HepG2 (cell line): ENCODE measurements around the gene PRMT2. TPM values are rescaled to one million over a fixed set of nuclear protein-coding genes. Genes with fewer than 3 reads are reported as not detected.

Experiments used
- DDIT3 ChIP-seq: sonication (generic); formaldehyde crosslinking; IDR thresholded peaks from 2 replicates; pipeline ENCODE4 v1.4.0; 2020; ENCODE audit warnings: mild to moderate bottlenecking, missing genetic modification reagents
- DMAP1 ChIP-seq: IDR thresholded peaks from 2 replicates; pipeline ENCODE4 v1.6.1; 2016
- E2F1 ChIP-seq: sonication (generic); formaldehyde crosslinking; IDR thresholded peaks from 2 replicates; pipeline ENCODE4 v1.5.0; 2020; ENCODE audit warnings: missing genetic modification reagents
- ELF4 ChIP-seq: sonication (generic); formaldehyde crosslinking; IDR thresholded peaks from 2 replicates; pipeline ENCODE4 v1.5.0; 2020; ENCODE audit warnings: missing genetic modification reagents, mild to moderate bottlenecking, moderate library complexity, borderline replicate concordance
- ELK4 ChIP-seq: sonication (generic); formaldehyde crosslinking; IDR thresholded peaks from 2 replicates; pipeline ENCODE4 v1.9.0; 2021; ENCODE audit warnings: missing genetic modification reagents, borderline replicate concordance
- GMEB2 ChIP-seq: IDR thresholded peaks from 2 replicates; pipeline ENCODE4 v1.6.1; 2016; ENCODE audit warnings: missing biosample characterization, missing genetic modification reagents, low read depth
- GZF1 ChIP-seq: sonication (generic); formaldehyde crosslinking; IDR thresholded peaks from 2 replicates; pipeline ENCODE4 v1.5.1; 2020; ENCODE audit warnings: mild to moderate bottlenecking, missing genetic modification reagents
- IRF2 ChIP-seq: IDR thresholded peaks from 2 replicates; pipeline ENCODE4 v1.6.1; 2018; ENCODE audit warnings: missing genetic modification reagents, missing compliant biosample characterization
- ISL2 ChIP-seq: sonication (generic); formaldehyde crosslinking; IDR thresholded peaks from 2 replicates; pipeline ENCODE4 v1.5.0; 2020; ENCODE audit warnings: missing genetic modification reagents
- KMT2B ChIP-seq: IDR thresholded peaks from 2 replicates; pipeline ENCODE4 v1.6.1; 2016; ENCODE audit warnings: missing genetic modification reagents, missing compliant biosample characterization
- MLXIP ChIP-seq: sonication (generic); formaldehyde crosslinking; IDR thresholded peaks from 2 replicates; pipeline ENCODE4 v1.9.0; 2021; ENCODE audit warnings: missing genetic modification reagents, borderline replicate concordance
- NFYB ChIP-seq: sonication (generic); formaldehyde crosslinking; IDR thresholded peaks from 2 replicates; pipeline ENCODE4 v1.4.0; 2020; ENCODE audit warnings: missing genetic modification reagents
- NRL ChIP-seq: sonication (generic); formaldehyde crosslinking; IDR thresholded peaks from 2 replicates; pipeline ENCODE4 v1.5.0; 2020; ENCODE audit warnings: missing genetic modification reagents, mild to moderate bottlenecking, moderate library complexity, borderline replicate concordance
- RFXANK ChIP-seq: IDR thresholded peaks from 2 replicates; pipeline ENCODE4 v1.6.1; 2016
- RFXAP ChIP-seq: sonication (generic); formaldehyde crosslinking; IDR thresholded peaks from 2 replicates; pipeline ENCODE4 v1.4.0; 2020; ENCODE audit warnings: missing genetic modification reagents, borderline replicate concordance
- RNF219 ChIP-seq: sonication (generic); formaldehyde crosslinking; IDR thresholded peaks from 2 replicates; pipeline ENCODE4 v1.5.0; 2020; ENCODE audit warnings: mild to moderate bottlenecking, missing genetic modification reagents
- ZBTB20 ChIP-seq: sonication (generic); formaldehyde crosslinking; IDR thresholded peaks from 2 replicates; pipeline ENCODE4 v1.8.1; 2023; ENCODE audit warnings: missing genetic modification reagents, low read depth, mild to moderate bottlenecking, borderline replicate concordance
- ZBTB26 ChIP-seq: IDR thresholded peaks from 2 replicates; pipeline ENCODE4 v1.6.1; 2016; ENCODE audit warnings: missing compliant biosample characterization, missing genetic modification reagents, borderline replicate concordance
- ZNF446 ChIP-seq: sonication (generic); formaldehyde crosslinking; IDR thresholded peaks from 2 replicates; pipeline ENCODE4 v1.5.0; 2020; ENCODE audit warnings: mild to moderate bottlenecking, missing genetic modification reagents
- polyA plus RNA-seq, 8 experiments: library from polyadenylated mRNA; depleted of rRNA in 3 of 8; stranded (reverse) in 7 of 8; unstranded in 1 of 8; fragments of >200 nt; fragmentation: Illumina TruSeq in 4 of 8; extraction: Trizol in 4 of 8; gene quantifications; 2 replicates each; pipeline versions ENCODE4 v1.2.1 to v1.2.3, GENCODE V29; 2011 to 2016; ENCODE audit warnings: low read depth in 4 of 8, missing spikeins in 1 of 8, mixed read lengths in 1 of 8; ENCODE audit not compliant: insufficient read depth in 1 of 8
- total RNA-seq, 5 experiments: library from RNA; depleted of rRNA; stranded (reverse); fragments of >200 nt; fragmentation: Illumina TruSeq; extraction: Trizol; gene quantifications; 2 replicates each; pipeline ENCODE4 v1.2.3, GENCODE V29; 2016; ENCODE audit warnings: low read depth in 1 of 5

The PRMT2 gene
- total and polyA plus RNA-seq, 2 of the 13 experiments (the other 11 are each of a cell fraction or from before 2014, with no cell fraction given) = 54.4 to 78.8 TPM

GRCh38 chr21:46667741-46668380, 32.4 kb downstream of the PRMT2 start (continued):
- peak; percentile 30; the same call in 1 of the 2 replicates for TF ChIP-seq DMAP1 (CRISPR knock-in tag)
- TF ChIP-seq ELF4 = no peak
- TF ChIP-seq IRF2 (CRISPR knock-in tag) = no peak
- no peak for TF ChIP-seq E2F1 (CRISPR knock-in tag)
- no peak; the same call in 1 of the 2 replicates for TF ChIP-seq ISL2 (CRISPR knock-in tag)
- no peak for TF ChIP-seq MLXIP (CRISPR knock-in tag)
- TF ChIP-seq KMT2B (CRISPR knock-in tag) = peak; percentile 60; the same call in 1 of the 2 replicates
- TF ChIP-seq ZNF446 (CRISPR knock-in tag) = no peak
- TF ChIP-seq GZF1 (CRISPR knock-in tag) = no peak
- no peak for TF ChIP-seq ZBTB20
- no peak for TF ChIP-seq NFYB (CRISPR knock-in tag)
- TF ChIP-seq GMEB2 (CRISPR knock-in tag) = no peak
- no peak for TF ChIP-seq ELK4 (CRISPR knock-in tag)
- no peak for TF ChIP-seq RFXANK (CRISPR knock-in tag)
- TF ChIP-seq NRL (CRISPR knock-in tag) = peak; percentile 68; the same call in 1 of the 2 replicates
- no peak for TF ChIP-seq RNF219 (CRISPR knock-in tag)
- no peak for TF ChIP-seq RFXAP (CRISPR knock-in tag)
- no peak for TF ChIP-seq ZBTB26 (CRISPR knock-in tag)
- no peak for TF ChIP-seq DDIT3 (CRISPR knock-in tag)
